Liver (tissue), 9 donors: ENCODE data around the gene THBS3. TPM values are rescaled to one million over a fixed set of nuclear protein-coding genes. Genes with fewer than 3 reads are reported as not detected.

Source experiments
- DNase-seq: peaks from one replicate; pipeline ENCODE4 v3.0.0-alpha.2; 2017; ENCODE audit warnings: low spot score
- H3K27ac ChIP-seq, 2 donors: one replicate each; pipeline ENCODE4 v1.7.0; 2013; ENCODE audit warnings: inconsistent platforms in 2 of 2, low read length in 2 of 2, control low read depth in 1 of 2, low read depth in 1 of 2, mild to moderate bottlenecking in 1 of 2
- H3K27me3 ChIP-seq, 4 donors: one replicate each; pipeline versions ENCODE4 v1.6.1 to v1.7.0; 2013; ENCODE audit warnings: low read length in 3 of 4, inconsistent platforms in 1 of 4, mild to moderate bottlenecking in 1 of 4, moderate library complexity in 1 of 4; ENCODE audit not compliant: control insufficient read depth in 4 of 4, insufficient read depth in 4 of 4
- H3K36me3 ChIP-seq, 4 donors: one replicate each; pipeline versions ENCODE4 v1.6.1 to v1.7.0; 2013; ENCODE audit warnings: low read length in 3 of 4, mild to moderate bottlenecking in 3 of 4, low read depth in 1 of 4, moderate library complexity in 1 of 4; ENCODE audit not compliant: control insufficient read depth in 4 of 4, insufficient read depth in 3 of 4
- H3K4me1 ChIP-seq, 4 donors: one replicate each; pipeline versions ENCODE4 v1.6.1 to v1.7.0; 2013; ENCODE audit warnings: low read length in 3 of 4, mild to moderate bottlenecking in 3 of 4, moderate library complexity in 1 of 4; ENCODE audit not compliant: control insufficient read depth in 4 of 4, insufficient read depth in 4 of 4
- H3K4me3 ChIP-seq, 3 donors: one replicate each; pipeline versions ENCODE4 v1.6.1 to v1.7.0; 2013; ENCODE audit warnings: low read length in 3 of 3, control low read depth in 1 of 3, low read depth in 1 of 3, mild to moderate bottlenecking in 1 of 3
- H3K9ac ChIP-seq, 2 donors: one replicate each; pipeline ENCODE4 v1.7.0; 2013; ENCODE audit warnings: low read length in 2 of 2, mild to moderate bottlenecking in 2 of 2, moderate library complexity in 2 of 2, control low read depth in 1 of 2, low read depth in 1 of 2
- H3K9me3 ChIP-seq, 4 donors: one replicate each; pipeline versions ENCODE4 v1.6.1 to v1.7.0; 2013; ENCODE audit warnings: low read length in 3 of 4; ENCODE audit not compliant: control insufficient read depth in 4 of 4
- FOXA1 ChIP-seq: IDR thresholded peaks from 2 replicates; pipeline ENCODE4 v1.6.1; 2016; ENCODE audit warnings: antibody characterized with exemption
- FOXA2 ChIP-seq: IDR thresholded peaks from 2 replicates; pipeline ENCODE4 v1.6.1; 2016; ENCODE audit warnings: antibody characterized with exemption
- HNF4A ChIP-seq, 2 donors: conservative IDR thresholded peaks; 2 replicates each; pipeline ENCODE4 v1.6.1; 2016; ENCODE audit warnings: antibody characterized with exemption in 2 of 2, mild to moderate bottlenecking in 2 of 2
- JUND ChIP-seq, 2 donors: IDR thresholded peaks; 2 replicates each; pipeline ENCODE4 v1.6.1; 2016; ENCODE audit warnings: antibody characterized with exemption in 2 of 2
- NR2F2 ChIP-seq: IDR thresholded peaks from 2 replicates; pipeline ENCODE4 v1.6.1; 2016; ENCODE audit warnings: antibody characterized with exemption
- TAF1 ChIP-seq: conservative IDR thresholded peaks from 2 replicates; pipeline ENCODE4 v1.6.1; 2016; ENCODE audit warnings: antibody characterized with exemption, mild to moderate bottlenecking
- WGBS: extraction: QIAGEN DNeasy Blood & Tissue Kit; methylation state at CpG from one replicate; pipeline ENCODE4 v1.1.7; 2013; 5-methylcytosine and 5-hydroxymethylcytosine counted together
- polyA plus RNA-seq, 2 donors: library from polyadenylated mRNA; stranded (reverse) in 1 of 2; unstranded in 1 of 2; fragments of 200-250 nt in 1 of 2; fragments of >200 nt in 1 of 2; fragmentation: Nextera tagmentation in 1 of 2; extraction: Ambion mirVana in 1 of 2; gene quantifications; one replicate each; pipeline versions ENCODE4 v1.2.1 to v1.2.3, GENCODE V29; 2013 to 2015
- total RNA-seq, 2 donors: library from RNA; depleted of rRNA; stranded (reverse); fragments of >200 nt; gene quantifications; one replicate each; pipeline ENCODE4 v1.2.3, GENCODE V29; 2014
- TF ChIP-seq, protein P1 (sequence below): IDR thresholded peaks from 2 replicates; pipeline ENCODE4 v1.6.1; 2016; ENCODE audit warnings: antibody characterized with exemption
- TF ChIP-seq, protein P2 (sequence below): IDR thresholded peaks from 2 replicates; pipeline ENCODE4 v1.6.1; 2016; ENCODE audit warnings: antibody characterized with exemption, mild to moderate bottlenecking
- TF ChIP-seq, protein P3 (sequence below): IDR thresholded peaks from 2 replicates; pipeline ENCODE4 v1.6.1; 2016; ENCODE audit warnings: antibody characterized with exemption
- TF ChIP-seq, protein P4 (sequence below): IDR thresholded peaks from 2 replicates; pipeline ENCODE4 v1.6.1; 2016; ENCODE audit warnings: antibody characterized with exemption
- donor health status: healthy.
- donor health status: healthy.
- donor health status: healthy.
- donor health status: healthy.
- donor health status: healthy.

The THBS3 gene
- total and polyA plus RNA-seq, 4 donors, result 3.1 to 6.9 (median 4.2) TPM

DNA sequence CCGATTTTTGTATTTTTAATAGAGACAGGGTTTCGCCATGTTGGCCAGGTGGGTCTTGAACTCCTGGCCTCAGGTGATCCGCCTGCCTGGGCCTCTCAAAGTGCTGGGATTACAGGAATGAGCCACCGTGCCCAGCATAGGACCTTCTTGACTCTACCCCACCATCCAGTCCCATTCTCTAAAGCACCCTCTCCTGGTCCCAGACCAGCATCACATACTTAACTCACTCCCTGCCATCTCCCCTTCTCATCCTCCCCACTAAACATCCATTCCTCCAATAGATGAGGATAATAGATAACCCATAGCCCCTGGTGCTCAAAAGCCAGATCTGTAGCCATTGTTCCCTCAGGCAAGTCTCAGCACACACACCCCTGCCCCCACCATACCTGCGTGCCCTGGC lies 45.5 kb upstream of the THBS3 start:
- no peaks in the 10 kb centered on the region for H3K9me3 ChIP-seq
- no peaks in the 10 kb centered on the region for H3K27me3 ChIP-seq
- no peak overlapping the region for H3K27ac ChIP-seq
- peaks cover 0 to 8% (median 0%) of the 10 kb centered on the region in 4 donors for H3K36me3 ChIP-seq
- 93% methylated on average over 5 of the region's 5 CpGs for WGBS
- no peak overlapping the region for H3K4me3 ChIP-seq
- TF ChIP-seq, protein P1, sequence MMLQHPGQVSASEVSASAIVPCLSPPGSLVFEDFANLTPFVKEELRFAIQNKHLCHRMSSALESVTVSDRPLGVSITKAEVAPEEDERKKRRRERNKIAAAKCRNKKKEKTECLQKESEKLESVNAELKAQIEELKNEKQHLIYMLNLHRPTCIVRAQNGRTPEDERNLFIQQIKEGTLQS, result no peak
- no peak for TF ChIP-seq HNF4A (conservative IDR thresholded peaks at IDR 0.05)
- TF ChIP-seq TAF1, result no peak
- no peak for TF ChIP-seq FOXA1
- TF ChIP-seq, protein P2, sequence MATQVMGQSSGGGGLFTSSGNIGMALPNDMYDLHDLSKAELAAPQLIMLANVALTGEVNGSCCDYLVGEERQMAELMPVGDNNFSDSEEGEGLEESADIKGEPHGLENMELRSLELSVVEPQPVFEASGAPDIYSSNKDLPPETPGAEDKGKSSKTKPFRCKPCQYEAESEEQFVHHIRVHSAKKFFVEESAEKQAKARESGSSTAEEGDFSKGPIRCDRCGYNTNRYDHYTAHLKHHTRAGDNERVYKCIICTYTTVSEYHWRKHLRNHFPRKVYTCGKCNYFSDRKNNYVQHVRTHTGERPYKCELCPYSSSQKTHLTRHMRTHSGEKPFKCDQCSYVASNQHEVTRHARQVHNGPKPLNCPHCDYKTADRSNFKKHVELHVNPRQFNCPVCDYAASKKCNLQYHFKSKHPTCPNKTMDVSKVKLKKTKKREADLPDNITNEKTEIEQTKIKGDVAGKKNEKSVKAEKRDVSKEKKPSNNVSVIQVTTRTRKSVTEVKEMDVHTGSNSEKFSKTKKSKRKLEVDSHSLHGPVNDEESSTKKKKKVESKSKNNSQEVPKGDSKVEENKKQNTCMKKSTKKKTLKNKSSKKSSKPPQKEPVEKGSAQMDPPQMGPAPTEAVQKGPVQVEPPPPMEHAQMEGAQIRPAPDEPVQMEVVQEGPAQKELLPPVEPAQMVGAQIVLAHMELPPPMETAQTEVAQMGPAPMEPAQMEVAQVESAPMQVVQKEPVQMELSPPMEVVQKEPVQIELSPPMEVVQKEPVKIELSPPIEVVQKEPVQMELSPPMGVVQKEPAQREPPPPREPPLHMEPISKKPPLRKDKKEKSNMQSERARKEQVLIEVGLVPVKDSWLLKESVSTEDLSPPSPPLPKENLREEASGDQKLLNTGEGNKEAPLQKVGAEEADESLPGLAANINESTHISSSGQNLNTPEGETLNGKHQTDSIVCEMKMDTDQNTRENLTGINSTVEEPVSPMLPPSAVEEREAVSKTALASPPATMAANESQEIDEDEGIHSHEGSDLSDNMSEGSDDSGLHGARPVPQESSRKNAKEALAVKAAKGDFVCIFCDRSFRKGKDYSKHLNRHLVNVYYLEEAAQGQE, result no peak
- no peak for TF ChIP-seq JUND (IDR thresholded peaks at IDR 0.05)
- no peak for DNase-seq
- H3K4me1 ChIP-seq, result peaks cover 2 to 36% (median 23%) of the 10 kb centered on the region in 4 donors
- no peak overlapping the region for H3K9ac ChIP-seq

DNA sequence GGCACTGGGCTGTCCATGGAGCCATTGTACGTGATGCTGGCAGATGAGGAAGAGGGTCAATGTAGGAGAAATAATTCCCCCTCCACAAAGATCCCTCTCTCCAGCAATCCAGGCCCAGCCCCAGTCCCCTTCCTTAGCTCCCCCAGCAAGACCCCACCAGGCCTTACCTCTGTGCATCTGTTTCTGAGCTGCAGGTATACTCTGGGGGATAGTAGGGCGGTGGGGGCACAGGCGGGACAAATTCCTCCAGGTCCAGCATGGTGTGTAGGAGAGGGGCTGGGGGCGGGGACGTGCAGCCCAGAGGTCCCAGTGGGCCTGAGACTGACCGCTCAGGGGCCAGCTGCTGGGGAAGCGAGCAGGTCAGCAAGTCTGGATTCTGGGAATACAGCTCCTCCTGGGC lies 43.9 kb upstream of the THBS3 start:
- Histone ChIP-seq H3K9ac (no peak overlapping the region), H3K4me3 (no peak overlapping the region)

More for the DNA sequence above, 43.9 kb upstream of the THBS3 start:
- Histone ChIP-seq H3K4me1 (peaks cover 2 to 32% (median 22%) of the 10 kb centered on the region in 4 donors), H3K9me3 (no peaks in the 10 kb centered on the region), H3K27ac (no peak overlapping the region), H3K27me3 (no peaks in the 10 kb centered on the region), H3K36me3 (peaks cover 0 to 1% (median 0%) of the 10 kb centered on the region in 4 donors)
- 93% methylated on average over 7 of the region's 7 CpGs for WGBS
- TF ChIP-seq TAF1, result no peak
- TF ChIP-seq, protein P3, sequence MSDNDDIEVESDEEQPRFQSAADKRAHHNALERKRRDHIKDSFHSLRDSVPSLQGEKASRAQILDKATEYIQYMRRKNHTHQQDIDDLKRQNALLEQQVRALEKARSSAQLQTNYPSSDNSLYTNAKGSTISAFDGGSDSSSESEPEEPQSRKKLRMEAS, result no peak
- TF ChIP-seq, protein P4, sequence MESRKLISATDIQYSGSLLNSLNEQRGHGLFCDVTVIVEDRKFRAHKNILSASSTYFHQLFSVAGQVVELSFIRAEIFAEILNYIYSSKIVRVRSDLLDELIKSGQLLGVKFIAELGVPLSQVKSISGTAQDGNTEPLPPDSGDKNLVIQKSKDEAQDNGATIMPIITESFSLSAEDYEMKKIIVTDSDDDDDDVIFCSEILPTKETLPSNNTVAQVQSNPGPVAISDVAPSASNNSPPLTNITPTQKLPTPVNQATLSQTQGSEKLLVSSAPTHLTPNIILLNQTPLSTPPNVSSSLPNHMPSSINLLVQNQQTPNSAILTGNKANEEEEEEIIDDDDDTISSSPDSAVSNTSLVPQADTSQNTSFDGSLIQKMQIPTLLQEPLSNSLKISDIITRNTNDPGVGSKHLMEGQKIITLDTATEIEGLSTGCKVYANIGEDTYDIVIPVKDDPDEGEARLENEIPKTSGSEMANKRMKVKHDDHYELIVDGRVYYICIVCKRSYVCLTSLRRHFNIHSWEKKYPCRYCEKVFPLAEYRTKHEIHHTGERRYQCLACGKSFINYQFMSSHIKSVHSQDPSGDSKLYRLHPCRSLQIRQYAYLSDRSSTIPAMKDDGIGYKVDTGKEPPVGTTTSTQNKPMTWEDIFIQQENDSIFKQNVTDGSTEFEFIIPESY, result no peak
- TF ChIP-seq, protein P2, result no peak
- TF ChIP-seq FOXA2, result no peak
- TF ChIP-seq JUND (IDR thresholded peaks at IDR 0.05), result no peak
- TF ChIP-seq NR2F2, result no peak
- no peak for DNase-seq
